Measurements from ENCODE around the gene ACBD4. TPM values are rescaled to one million over a fixed set of nuclear protein-coding genes. Genes with fewer than 3 reads are reported as not detected.

Gene ACBD4
- total RNA-seq, 1 donor from 2014 or later, result 20.6 TPM

DNA sequence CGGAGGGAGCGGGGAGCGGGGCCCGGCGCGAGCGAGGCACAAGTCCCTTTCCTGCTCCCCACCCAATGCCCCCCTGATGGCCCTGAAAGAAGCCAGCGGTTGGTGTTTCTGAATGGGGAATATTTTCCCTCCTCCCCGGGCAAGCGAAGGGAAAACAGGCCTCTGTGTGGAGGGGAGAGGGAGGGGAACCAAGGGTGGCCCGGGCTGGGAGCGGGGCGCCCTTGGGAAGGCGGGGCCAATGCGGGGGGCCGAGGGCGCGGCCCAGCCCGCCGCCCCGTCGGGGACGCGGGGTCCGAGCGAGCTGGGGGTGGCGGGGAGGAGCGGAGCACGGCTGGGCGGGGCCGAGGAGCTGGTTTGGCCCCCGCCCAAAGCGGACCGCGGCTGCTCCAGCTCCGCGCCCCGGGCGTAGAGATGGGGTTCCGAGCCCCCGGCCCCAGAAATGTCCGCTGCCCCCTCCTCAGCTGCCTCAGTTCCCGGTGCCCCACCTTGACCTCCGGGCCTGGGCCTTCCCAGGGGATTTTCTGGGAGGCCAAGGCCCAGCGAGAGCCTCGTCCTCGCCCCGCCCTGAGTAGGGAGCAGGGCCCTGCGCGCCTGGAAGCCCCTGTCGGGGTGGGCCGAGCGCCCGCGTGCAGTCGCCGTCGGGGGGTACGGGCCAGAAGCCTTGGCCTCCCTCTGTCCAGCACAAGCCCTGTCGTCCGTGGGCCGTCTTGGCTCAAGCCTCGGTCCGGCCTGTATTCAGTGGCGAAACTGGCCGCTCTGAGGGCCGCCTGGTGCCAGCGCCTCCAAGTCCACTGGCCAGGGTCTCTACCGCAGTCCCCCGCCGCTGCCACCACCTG is 8.9 kb downstream of the ACBD4 start:
- DNase-seq (peak; percentile 42), ATAC-seq (ENCODE audit: low read depth) (no peak)
- H3K27me3 Mint-ChIP-seq, result no peaks in the 10 kb centered on the region
- peak overlapping the region; percentile 86 for H3K27ac Mint-ChIP-seq
- ChIA-PET POLR2A (interaction anchor here (0.7 to 2.8 kb wide), 3 partner anchors 9 to 26 kb away, joined by 4 to 36 read pairs (median 7); partner anchors contain the start of genes ACBD4 and HEXIM2), CTCF (interaction anchor here (1.1 to 1.4 kb wide), 2 partner anchors 9 to 53 kb away, joined by 3 to 12 read pairs; partner anchors contain the start of gene ACBD4)
- no peaks in the 10 kb centered on the region for H3K9me3 Mint-ChIP-seq
- H3K36me3 Mint-ChIP-seq (ENCODE audit: low read depth), result peaks cover 17% of the 10 kb centered on the region
- peaks cover 40% of the 10 kb centered on the region for H3K4me1 Mint-ChIP-seq
- TF ChIP-seq, protein P1, sequence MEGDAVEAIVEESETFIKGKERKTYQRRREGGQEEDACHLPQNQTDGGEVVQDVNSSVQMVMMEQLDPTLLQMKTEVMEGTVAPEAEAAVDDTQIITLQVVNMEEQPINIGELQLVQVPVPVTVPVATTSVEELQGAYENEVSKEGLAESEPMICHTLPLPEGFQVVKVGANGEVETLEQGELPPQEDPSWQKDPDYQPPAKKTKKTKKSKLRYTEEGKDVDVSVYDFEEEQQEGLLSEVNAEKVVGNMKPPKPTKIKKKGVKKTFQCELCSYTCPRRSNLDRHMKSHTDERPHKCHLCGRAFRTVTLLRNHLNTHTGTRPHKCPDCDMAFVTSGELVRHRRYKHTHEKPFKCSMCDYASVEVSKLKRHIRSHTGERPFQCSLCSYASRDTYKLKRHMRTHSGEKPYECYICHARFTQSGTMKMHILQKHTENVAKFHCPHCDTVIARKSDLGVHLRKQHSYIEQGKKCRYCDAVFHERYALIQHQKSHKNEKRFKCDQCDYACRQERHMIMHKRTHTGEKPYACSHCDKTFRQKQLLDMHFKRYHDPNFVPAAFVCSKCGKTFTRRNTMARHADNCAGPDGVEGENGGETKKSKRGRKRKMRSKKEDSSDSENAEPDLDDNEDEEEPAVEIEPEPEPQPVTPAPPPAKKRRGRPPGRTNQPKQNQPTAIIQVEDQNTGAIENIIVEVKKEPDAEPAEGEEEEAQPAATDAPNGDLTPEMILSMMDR (IDR thresholded peaks at IDR 0.05), result no peak
- H3K4me3 Mint-ChIP-seq, result peak overlapping the region; percentile 86
- intact Hi-C loops (cut with micrococcal nuclease), result no loop called here

DNA sequence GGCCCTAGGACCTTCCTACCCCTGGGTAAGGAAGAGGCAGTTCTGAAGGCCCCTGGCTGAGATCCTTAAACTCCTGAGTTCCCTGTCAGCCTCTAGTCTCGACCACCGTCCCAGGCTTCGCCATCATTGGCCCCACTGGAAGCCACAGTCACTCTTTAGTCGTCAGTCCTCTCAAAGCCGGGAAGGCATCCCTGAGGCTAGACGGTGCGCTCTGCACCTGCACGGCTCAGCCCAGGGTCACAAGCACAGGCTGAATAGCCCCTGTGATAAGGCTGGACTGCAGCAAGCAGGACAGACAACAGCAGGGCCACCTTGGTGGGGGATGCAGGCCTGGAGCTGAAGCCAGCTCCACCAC is 9.5 kb downstream of the ACBD4 start:
- CTCF ChIA-PET, result interaction anchor here (1.4 to 1.7 kb wide), 2 partner anchors 10 kb away, joined by 12 to 15 read pairs; partner anchors contain the start of gene ACBD4

GRCh38 chr17:45146166-45146565 is 10.7 kb downstream of the ACBD4 start:
- CTCF ChIA-PET, result interaction anchor here (1.7 kb wide), 1 partner anchor 11 kb away, joined by 15 read pairs; the partner anchor contains the start of gene ACBD4
- Mint-ChIP-seq H3K4me1 (peaks cover 57% of the 10 kb centered on the region), H3K27me3 (no peaks in the 10 kb centered on the region), H3K27ac (peak overlapping the region; percentile 59), H3K9me3 (no peaks in the 10 kb centered on the region), H3K36me3 (ENCODE audit: low read depth) (peaks cover 18% of the 10 kb centered on the region), H3K4me3 (peak overlapping the region; percentile 96)
- ATAC-seq (ENCODE audit: low read depth) (no peak), DNase-seq (no peak)
- intact Hi-C loops (cut with micrococcal nuclease), result no loop called here
- POLR2A ChIA-PET, result interaction anchor here (0.6 to 8.7 kb wide), 5 partner anchors 9 to 271 kb away, joined by 3 to 703 read pairs (median 46); partner anchors contain the start of genes ACBD4, HEXIM2 and PLCD3
- TF ChIP-seq, protein P1 (IDR thresholded peaks at IDR 0.05), result no peak

More for the DNA sequence above, 9.5 kb downstream of the ACBD4 start:
- H3K4me1 Mint-ChIP-seq, result peaks cover 46% of the 10 kb centered on the region
- peaks cover 22% of the 10 kb centered on the region for H3K36me3 Mint-ChIP-seq (ENCODE audit: low read depth)
- H3K27me3 Mint-ChIP-seq, result no peaks in the 10 kb centered on the region
- H3K27ac Mint-ChIP-seq, result peak overlapping the region; percentile 41
- DNase-seq, result no peak
- no peak for ATAC-seq (ENCODE audit: low read depth)
- intact Hi-C loops (cut with micrococcal nuclease), result no loop called here
- peak overlapping the region; percentile 68 for H3K4me3 Mint-ChIP-seq
- no peaks in the 10 kb centered on the region for H3K9me3 Mint-ChIP-seq
- TF ChIP-seq, protein P1 (IDR thresholded peaks at IDR 0.05), result no peak
- POLR2A ChIA-PET, result interaction anchor here (0.7 to 8.7 kb wide), 3 partner anchors 8 to 25 kb away, joined by 4 to 200 read pairs (median 36); partner anchors contain the start of genes ACBD4, HEXIM2 and PLCD3

GRCh38 chr17:45146592-45146889 is 11.1 kb downstream of the ACBD4 start:
- TF ChIP-seq, protein P1 (IDR thresholded peaks at IDR 0.05), result no peak
- CTCF ChIA-PET, result interaction anchor here (1.7 kb wide), 1 partner anchor 11 kb away, joined by 15 read pairs; the partner anchor contains the start of gene ACBD4
- Mint-ChIP-seq H3K27me3 (no peaks in the 10 kb centered on the region), H3K4me1 (peaks cover 61% of the 10 kb centered on the region), H3K4me3 (peak overlapping the region; percentile 96), H3K36me3 (ENCODE audit: low read depth) (peaks cover 18% of the 10 kb centered on the region), H3K27ac (peak overlapping the region; percentile 100), H3K9me3 (no peaks in the 10 kb centered on the region)
- intact Hi-C loops (cut with micrococcal nuclease), result no loop called here
- DNase-seq, result no peak
- ATAC-seq (ENCODE audit: low read depth), result no peak
- POLR2A ChIA-PET, result interaction anchor here (0.6 to 8.7 kb wide), 5 partner anchors 10 to 270 kb away, joined by 3 to 703 read pairs (median 46); partner anchors contain the start of genes ACBD4, HEXIM2 and PLCD3
